ENCODE data around the gene BRAF. TPM values are rescaled to one million over a fixed set of nuclear protein-coding genes. Genes with fewer than 3 reads are reported as not detected.

BRAF gene
- total RNA-seq, 2 donors from 2014 or later: 19.8 to 24.7 TPM

DNA sequence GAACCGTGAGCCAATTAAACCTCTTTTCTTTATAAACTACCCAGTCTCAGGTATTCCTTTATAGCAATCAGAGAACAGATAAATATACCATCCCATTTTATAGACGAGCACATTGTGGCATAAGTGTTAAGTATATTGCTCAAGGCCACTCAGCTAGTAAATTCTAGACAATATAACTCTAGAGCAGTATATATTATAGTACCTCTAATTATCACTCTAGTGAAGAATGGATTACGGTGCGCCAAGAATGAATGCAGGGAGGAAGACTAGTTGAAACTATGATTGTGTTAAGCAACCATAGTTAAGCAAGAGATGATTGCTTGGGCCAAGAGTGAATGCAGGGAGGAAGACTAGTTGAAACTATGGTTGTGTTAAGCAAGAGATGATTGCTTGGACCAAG, 60.9 kb downstream of the BRAF start:
- intact Hi-C loops (cut with DNase I): no loop called here
- no peak for DNase-seq

DNA sequence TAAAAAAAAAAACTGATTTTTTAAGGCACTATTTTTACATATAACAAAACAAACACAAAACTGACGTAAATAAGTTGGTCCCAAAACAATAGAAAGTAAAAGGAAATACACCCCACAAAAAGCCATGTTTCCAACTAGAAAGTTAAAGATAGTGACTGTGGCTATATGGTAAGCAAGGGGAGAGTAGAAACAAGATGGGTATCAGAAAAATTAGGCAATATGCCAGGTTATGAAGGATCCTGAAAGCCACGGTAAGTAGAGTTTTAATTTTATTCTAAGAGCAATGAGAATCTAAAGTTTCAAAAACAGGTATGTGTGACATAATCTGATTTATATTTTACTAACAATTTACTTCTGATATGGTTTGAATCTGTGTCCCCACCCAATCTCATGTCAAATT, 61.5 kb downstream of the BRAF start:
- Histone ChIP-seq H3K27ac (no peak overlapping the region), H3K9ac (ENCODE audit: low read depth in 2 of 2, low read length in 2 of 2) (no peak overlapping the region), H3K27me3 (no peaks in the 10 kb centered on the region), H3K4me1 (no peaks in the 10 kb centered on the region), H3K9me3 (no peaks in the 10 kb centered on the region), H3K4me3 (no peak overlapping the region), H3K36me3 (no peaks in the 10 kb centered on the region)
- TF ChIP-seq, protein P1, sequence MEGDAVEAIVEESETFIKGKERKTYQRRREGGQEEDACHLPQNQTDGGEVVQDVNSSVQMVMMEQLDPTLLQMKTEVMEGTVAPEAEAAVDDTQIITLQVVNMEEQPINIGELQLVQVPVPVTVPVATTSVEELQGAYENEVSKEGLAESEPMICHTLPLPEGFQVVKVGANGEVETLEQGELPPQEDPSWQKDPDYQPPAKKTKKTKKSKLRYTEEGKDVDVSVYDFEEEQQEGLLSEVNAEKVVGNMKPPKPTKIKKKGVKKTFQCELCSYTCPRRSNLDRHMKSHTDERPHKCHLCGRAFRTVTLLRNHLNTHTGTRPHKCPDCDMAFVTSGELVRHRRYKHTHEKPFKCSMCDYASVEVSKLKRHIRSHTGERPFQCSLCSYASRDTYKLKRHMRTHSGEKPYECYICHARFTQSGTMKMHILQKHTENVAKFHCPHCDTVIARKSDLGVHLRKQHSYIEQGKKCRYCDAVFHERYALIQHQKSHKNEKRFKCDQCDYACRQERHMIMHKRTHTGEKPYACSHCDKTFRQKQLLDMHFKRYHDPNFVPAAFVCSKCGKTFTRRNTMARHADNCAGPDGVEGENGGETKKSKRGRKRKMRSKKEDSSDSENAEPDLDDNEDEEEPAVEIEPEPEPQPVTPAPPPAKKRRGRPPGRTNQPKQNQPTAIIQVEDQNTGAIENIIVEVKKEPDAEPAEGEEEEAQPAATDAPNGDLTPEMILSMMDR (IDR thresholded peaks at IDR 0.05): no peak
- intact Hi-C loops (cut with DNase I): no loop called here
- no peak for DNase-seq

More for the DNA sequence above, 60.9 kb downstream of the BRAF start:
- Histone ChIP-seq H3K27me3 (no peaks in the 10 kb centered on the region), H3K9ac (ENCODE audit: low read depth in 2 of 2, low read length in 2 of 2) (no peak overlapping the region), H3K9me3 (no peaks in the 10 kb centered on the region), H3K4me3 (no peak overlapping the region), H3K4me1 (no peaks in the 10 kb centered on the region), H3K27ac (no peak overlapping the region), H3K36me3 (no peaks in the 10 kb centered on the region)
- TF ChIP-seq, protein P1 (IDR thresholded peaks at IDR 0.05): no peak

DNA sequence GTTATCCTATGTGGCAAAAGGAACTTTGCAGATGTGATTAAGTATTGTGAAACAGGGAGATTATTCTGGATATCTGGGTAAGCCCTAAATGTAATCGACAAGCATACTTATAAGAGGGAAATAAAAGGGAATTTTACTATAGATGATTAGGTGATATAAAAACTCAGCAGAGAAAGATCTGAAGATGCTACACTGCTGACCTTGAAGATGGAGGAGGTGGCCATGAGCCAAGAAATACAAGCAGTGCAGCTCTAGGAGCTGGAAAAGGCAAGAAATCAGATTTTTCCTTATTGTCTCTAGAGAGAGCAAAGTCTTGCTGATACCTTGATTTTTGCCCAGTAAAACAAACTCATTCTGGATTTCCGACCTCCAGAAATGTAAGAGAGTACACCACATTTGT, 67.7 kb downstream of the BRAF start:
- H3K4me3 ChIP-seq: no peak overlapping the region
- H3K27me3 ChIP-seq: no peaks in the 10 kb centered on the region
- no peaks in the 10 kb centered on the region for H3K9me3 ChIP-seq
- H3K4me1 ChIP-seq: no peaks in the 10 kb centered on the region
- DNase-seq: no peak
- H3K9ac ChIP-seq (ENCODE audit: low read depth in 2 of 2, low read length in 2 of 2): no peak overlapping the region
- TF ChIP-seq, protein P1 (IDR thresholded peaks at IDR 0.05): no peak
- intact Hi-C loops (cut with DNase I): no loop called here
- no peak overlapping the region for H3K27ac ChIP-seq
- no peaks in the 10 kb centered on the region for H3K36me3 ChIP-seq

DNA sequence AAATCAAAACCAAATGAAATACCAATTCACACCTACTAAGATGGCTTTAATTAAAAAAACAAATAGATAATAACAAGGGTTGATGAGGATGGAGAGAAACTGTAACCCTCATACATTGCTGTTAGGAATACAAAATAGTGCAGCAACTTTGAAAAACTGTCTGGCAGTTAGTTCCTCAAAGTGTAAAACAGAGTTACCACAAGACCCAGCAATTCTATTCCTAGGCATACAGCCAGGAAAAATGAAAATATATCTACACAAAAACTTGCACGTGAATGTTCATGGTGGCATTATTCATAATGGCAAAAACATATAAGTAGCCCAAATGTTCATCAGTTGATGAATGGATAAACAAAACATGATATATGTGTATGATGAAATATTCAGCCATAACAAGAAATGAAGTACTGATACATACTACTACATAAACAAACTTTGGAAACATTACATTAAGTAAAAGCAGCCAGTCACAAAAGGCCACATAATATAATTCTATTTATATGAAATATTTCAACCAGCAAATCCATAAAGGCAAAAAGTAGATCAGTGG, 83.5 kb downstream of the BRAF start:
- H3K9ac ChIP-seq (ENCODE audit: low read depth in 2 of 2, low read length in 2 of 2): no peak overlapping the region
- H3K4me1 ChIP-seq: no peaks in the 10 kb centered on the region
- intact Hi-C loops (cut with DNase I): no loop called here
- TF ChIP-seq, protein P1 (IDR thresholded peaks at IDR 0.05): no peak
- H3K27ac ChIP-seq: no peak overlapping the region
- H3K36me3 ChIP-seq: no peaks in the 10 kb centered on the region
- no peaks in the 10 kb centered on the region for H3K27me3 ChIP-seq
- no peaks in the 10 kb centered on the region for H3K9me3 ChIP-seq
- DNase-seq: no peak
- H3K4me3 ChIP-seq: no peak overlapping the region

DNA sequence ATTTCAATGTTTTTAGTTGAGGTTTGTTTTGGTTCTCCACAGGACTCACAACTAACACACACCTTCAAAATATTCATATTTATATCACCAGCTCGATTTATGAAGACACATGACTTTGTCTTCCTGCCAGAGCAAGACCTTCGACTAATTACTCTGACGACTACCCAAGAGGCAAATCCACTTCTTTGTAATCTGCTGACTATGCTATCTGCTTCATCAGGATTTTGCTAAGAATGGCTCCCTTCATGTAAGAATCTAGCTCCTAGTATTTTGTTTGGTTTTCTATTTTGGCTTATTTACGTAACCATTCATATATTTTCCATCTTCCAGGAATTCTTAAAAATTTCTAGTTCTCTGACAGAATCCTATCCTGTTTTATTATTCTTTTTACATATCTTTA, 93.0 kb downstream of the BRAF start:
- no peaks in the 10 kb centered on the region for H3K36me3 ChIP-seq
- intact Hi-C loops (cut with DNase I): no loop called here
- H3K9ac ChIP-seq (ENCODE audit: low read depth in 2 of 2, low read length in 2 of 2): no peak overlapping the region
- no peaks in the 10 kb centered on the region for H3K4me1 ChIP-seq
- H3K4me3 ChIP-seq: no peak overlapping the region
- no peak overlapping the region for H3K27ac ChIP-seq
- no peaks in the 10 kb centered on the region for H3K27me3 ChIP-seq
- no peaks in the 10 kb centered on the region for H3K9me3 ChIP-seq
- TF ChIP-seq, protein P1 (IDR thresholded peaks at IDR 0.05): no peak
- no peak for DNase-seq
